Measurements from ENCODE around the gene APOB. TPM values are rescaled to one million over a fixed set of nuclear protein-coding genes. Genes with fewer than 3 reads are reported as not detected.

Gene APOB
- total and polyA plus RNA-seq, 2 of the 13 experiments (the other 11 are each of a cell fraction or from before 2014, with no cell fraction given), result 1,569 to 2,515 TPM

DNA sequence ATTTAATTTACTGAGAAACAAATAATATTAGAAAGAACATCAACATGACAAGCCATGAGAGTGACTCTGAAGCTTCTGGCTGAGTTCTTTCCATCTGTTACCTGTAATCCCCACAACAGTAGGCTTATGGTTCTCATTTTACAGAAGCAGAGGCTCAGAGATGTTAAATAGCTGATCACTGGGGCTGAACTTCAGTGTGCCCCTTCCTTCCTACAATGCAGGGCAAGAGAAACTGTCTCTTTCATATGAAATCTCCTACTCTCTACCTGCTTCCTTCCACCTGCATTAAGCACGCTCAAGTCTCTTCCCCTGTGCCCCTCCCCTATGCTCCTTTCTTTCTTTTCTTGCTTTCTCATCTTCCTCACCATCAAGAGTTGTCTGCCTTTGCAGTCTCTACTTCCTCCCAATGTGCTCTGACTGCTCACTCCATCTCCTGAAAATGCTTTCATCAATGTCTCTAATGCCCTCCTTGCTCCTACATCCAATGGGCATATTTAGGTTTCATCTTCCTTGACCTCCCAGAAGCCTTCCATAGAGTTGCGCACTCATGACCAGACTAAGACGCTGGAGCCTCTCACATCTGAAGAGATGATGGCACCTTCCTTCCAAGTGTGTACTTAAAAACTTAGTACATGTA lies 23.7 kb downstream of the APOB start (continued):
- TF ChIP-seq, protein P1, sequence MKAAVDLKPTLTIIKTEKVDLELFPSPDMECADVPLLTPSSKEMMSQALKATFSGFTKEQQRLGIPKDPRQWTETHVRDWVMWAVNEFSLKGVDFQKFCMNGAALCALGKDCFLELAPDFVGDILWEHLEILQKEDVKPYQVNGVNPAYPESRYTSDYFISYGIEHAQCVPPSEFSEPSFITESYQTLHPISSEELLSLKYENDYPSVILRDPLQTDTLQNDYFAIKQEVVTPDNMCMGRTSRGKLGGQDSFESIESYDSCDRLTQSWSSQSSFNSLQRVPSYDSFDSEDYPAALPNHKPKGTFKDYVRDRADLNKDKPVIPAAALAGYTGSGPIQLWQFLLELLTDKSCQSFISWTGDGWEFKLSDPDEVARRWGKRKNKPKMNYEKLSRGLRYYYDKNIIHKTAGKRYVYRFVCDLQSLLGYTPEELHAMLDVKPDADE (CRISPR knock-in tag; IDR thresholded peaks at IDR 0.05), result no peak
- TF ChIP-seq, protein P2, sequence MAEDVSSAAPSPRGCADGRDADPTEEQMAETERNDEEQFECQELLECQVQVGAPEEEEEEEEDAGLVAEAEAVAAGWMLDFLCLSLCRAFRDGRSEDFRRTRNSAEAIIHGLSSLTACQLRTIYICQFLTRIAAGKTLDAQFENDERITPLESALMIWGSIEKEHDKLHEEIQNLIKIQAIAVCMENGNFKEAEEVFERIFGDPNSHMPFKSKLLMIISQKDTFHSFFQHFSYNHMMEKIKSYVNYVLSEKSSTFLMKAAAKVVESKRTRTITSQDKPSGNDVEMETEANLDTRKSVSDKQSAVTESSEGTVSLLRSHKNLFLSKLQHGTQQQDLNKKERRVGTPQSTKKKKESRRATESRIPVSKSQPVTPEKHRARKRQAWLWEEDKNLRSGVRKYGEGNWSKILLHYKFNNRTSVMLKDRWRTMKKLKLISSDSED (CRISPR knock-in tag; IDR thresholded peaks at IDR 0.05), result no peak
- no peak for TF ChIP-seq SIN3A (IDR thresholded peaks at IDR 0.05; ENCODE audit: borderline replicate concordance, low read depth, low read length)
- no peak for TF ChIP-seq RNF2 (conservative IDR thresholded peaks at IDR 0.05; ENCODE audit: low read depth)
- TF ChIP-seq ZNF564 (CRISPR knock-in tag; IDR thresholded peaks at IDR 0.05), result no peak
- no peak for TF ChIP-seq BRCA1 (CRISPR knock-in tag; IDR thresholded peaks at IDR 0.05)
- TF ChIP-seq ESRRA (CRISPR knock-in tag; IDR thresholded peaks at IDR 0.05; ENCODE audit: low read depth), result no peak
- TF ChIP-seq GTF2F1 (IDR thresholded peaks at IDR 0.05; ENCODE audit: low read length), result no peak
- TF ChIP-seq, protein P3, sequence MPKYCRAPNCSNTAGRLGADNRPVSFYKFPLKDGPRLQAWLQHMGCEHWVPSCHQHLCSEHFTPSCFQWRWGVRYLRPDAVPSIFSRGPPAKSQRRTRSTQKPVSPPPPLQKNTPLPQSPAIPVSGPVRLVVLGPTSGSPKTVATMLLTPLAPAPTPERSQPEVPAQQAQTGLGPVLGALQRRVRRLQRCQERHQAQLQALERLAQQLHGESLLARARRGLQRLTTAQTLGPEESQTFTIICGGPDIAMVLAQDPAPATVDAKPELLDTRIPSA (CRISPR knock-in tag; IDR thresholded peaks at IDR 0.05; ENCODE audit: borderline replicate concordance), result no peak
- TF ChIP-seq AGO2 (optimal IDR thresholded peaks at IDR 0.05; ENCODE audit: low read depth, low read length), result peak; percentile 94
- TF ChIP-seq SNRNP70 (IDR thresholded peaks at IDR 0.05; ENCODE audit: low read depth, low read length), result no peak
- TF ChIP-seq MAFK (conservative IDR thresholded peaks at IDR 0.05 in 1 of 2, IDR thresholded peaks at IDR 0.05 in 1 of 2; ENCODE audit: low read length in 2 of 2), result no peak
- no peak; the same call in 1 of the 2 replicates for TF ChIP-seq SAFB2 (CRISPR knock-in tag; IDR thresholded peaks at IDR 0.05; ENCODE audit: borderline replicate concordance, low read depth)
- TF ChIP-seq RORA (CRISPR knock-in tag; IDR thresholded peaks at IDR 0.05), result no peak
- no peak for TF ChIP-seq IRX3 (CRISPR knock-in tag; IDR thresholded peaks at IDR 0.05; ENCODE audit: borderline replicate concordance, low read depth)
- no peak for TF ChIP-seq NFKB2 (CRISPR knock-in tag; IDR thresholded peaks at IDR 0.05; ENCODE audit: borderline replicate concordance)
- TF ChIP-seq REXO4 (CRISPR knock-in tag; IDR thresholded peaks at IDR 0.05; ENCODE audit: borderline replicate concordance), result no peak
- no peak for TF ChIP-seq ZNF616 (CRISPR knock-in tag; IDR thresholded peaks at IDR 0.05; ENCODE audit: low read depth)
- TF ChIP-seq ZNF619 (CRISPR knock-in tag; IDR thresholded peaks at IDR 0.05), result no peak
- no peak for TF ChIP-seq ZMAT3 (CRISPR knock-in tag; conservative IDR thresholded peaks at IDR 0.05)
- TF ChIP-seq, protein P4, sequence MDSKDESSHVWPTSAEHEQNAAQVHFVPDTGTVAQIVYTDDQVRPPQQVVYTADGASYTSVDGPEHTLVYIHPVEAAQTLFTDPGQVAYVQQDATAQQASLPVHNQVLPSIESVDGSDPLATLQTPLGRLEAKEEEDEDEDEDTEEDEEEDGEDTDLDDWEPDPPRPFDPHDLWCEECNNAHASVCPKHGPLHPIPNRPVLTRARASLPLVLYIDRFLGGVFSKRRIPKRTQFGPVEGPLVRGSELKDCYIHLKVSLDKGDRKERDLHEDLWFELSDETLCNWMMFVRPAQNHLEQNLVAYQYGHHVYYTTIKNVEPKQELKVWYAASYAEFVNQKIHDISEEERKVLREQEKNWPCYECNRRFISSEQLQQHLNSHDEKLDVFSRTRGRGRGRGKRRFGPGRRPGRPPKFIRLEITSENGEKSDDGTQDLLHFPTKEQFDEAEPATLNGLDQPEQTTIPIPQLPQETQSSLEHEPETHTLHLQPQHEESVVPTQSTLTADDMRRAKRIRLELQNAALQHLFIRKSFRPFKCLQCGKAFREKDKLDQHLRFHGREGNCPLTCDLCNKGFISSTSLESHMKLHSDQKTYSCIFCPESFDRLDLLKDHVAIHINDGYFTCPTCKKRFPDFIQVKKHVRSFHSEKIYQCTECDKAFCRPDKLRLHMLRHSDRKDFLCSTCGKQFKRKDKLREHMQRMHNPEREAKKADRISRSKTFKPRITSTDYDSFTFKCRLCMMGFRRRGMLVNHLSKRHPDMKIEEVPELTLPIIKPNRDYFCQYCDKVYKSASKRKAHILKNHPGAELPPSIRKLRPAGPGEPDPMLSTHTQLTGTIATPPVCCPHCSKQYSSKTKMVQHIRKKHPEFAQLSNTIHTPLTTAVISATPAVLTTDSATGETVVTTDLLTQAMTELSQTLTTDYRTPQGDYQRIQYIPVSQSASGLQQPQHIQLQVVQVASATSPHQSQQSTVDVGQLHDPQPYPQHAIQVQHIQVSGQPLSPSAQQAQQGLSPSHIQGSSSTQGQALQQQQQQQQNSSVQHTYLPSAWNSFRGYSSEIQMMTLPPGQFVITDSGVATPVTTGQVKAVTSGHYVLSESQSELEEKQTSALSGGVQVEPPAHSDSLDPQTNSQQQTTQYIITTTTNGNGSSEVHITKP (CRISPR knock-in tag; IDR thresholded peaks at IDR 0.05; ENCODE audit: low read depth), result no peak
- TF ChIP-seq ATRX (CRISPR knock-in tag; IDR thresholded peaks at IDR 0.05; ENCODE audit: borderline replicate concordance), result no peak
- TF ChIP-seq, protein P5, sequence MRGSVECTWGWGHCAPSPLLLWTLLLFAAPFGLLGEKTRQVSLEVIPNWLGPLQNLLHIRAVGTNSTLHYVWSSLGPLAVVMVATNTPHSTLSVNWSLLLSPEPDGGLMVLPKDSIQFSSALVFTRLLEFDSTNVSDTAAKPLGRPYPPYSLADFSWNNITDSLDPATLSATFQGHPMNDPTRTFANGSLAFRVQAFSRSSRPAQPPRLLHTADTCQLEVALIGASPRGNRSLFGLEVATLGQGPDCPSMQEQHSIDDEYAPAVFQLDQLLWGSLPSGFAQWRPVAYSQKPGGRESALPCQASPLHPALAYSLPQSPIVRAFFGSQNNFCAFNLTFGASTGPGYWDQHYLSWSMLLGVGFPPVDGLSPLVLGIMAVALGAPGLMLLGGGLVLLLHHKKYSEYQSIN (CRISPR knock-in tag; IDR thresholded peaks at IDR 0.05; ENCODE audit: borderline replicate concordance), result no peak

Measured in HepG2 (cell line).